Fibroblast of pulmonary artery (primary cell): Measurements from ENCODE around the gene BCL11A.

Source experiments
- DNase-seq: peaks from one replicate; pipeline ENCODE4 v3.0.0-alpha.2; 2010; ENCODE audit warnings: low read depth
- H3K4me3 ChIP-seq: replicated peaks from 2 replicates; pipeline ENCODE4 v1.5.1; 2011; ENCODE audit warnings: low read depth, mild to moderate bottlenecking, control low read depth, low read length, moderate library complexity
- CTCF ChIP-seq: IDR thresholded peaks from 2 replicates; pipeline ENCODE4 v1.5.1; 2011; ENCODE audit warnings: mild to moderate bottlenecking, control low read depth, low read length, inconsistent platforms; ENCODE audit errors: missing control alignments

Gene BCL11A

GRCh38 chr2:60492548-60492947 lies 60.9 kb downstream of the BCL11A start:
- no peak for TF ChIP-seq CTCF
- H3K4me3 ChIP-seq: no peak overlapping the region
- DNase-seq: no peak

GRCh38 chr2:60490848-60491247 lies 62.6 kb downstream of the BCL11A start:
- no peak for TF ChIP-seq CTCF
- no peak for DNase-seq
- no peak overlapping the region for H3K4me3 ChIP-seq

- no peak overlapping the region for H3K4me3 ChIP-seq
- no peak for TF ChIP-seq CTCF
- no peak for DNase-seq
Observed at GRCh38 chr2:60490441-60490840, 63.0 kb downstream of the BCL11A start.

- DNase-seq: no peak
- H3K4me3 ChIP-seq: no peak overlapping the region
- TF ChIP-seq CTCF: no peak
Observed at GRCh38 chr2:60489289-60489688, 64.2 kb downstream of the BCL11A start.

GRCh38 chr2:60488291-60488690 lies 65.2 kb downstream of the BCL11A start:
- no peak for TF ChIP-seq CTCF
- no peak overlapping the region for H3K4me3 ChIP-seq
- DNase-seq: no peak

- no peak for TF ChIP-seq CTCF
Observed at GRCh38 chr2:60487174-60487573, 66.3 kb downstream of the BCL11A start.

GRCh38 chr2:60486551-60486950 lies 66.9 kb downstream of the BCL11A start:
- TF ChIP-seq CTCF: no peak
- no peak overlapping the region for H3K4me3 ChIP-seq
- DNase-seq: no peak

More at GRCh38 chr2:60487174-60487573, 66.3 kb downstream of the BCL11A start:
- no peak for DNase-seq
- no peak overlapping the region for H3K4me3 ChIP-seq
